GM19397 (cell line): ENCODE measurements around the gene LCNL1.

ENCODE experiments used
- ATAC-seq: cut with Tn5 transposase; IDR thresholded peaks from one replicate; pipeline ENCODE4 v1.9.1; 2021; ENCODE audit warnings: mild to moderate bottlenecking, moderate library complexity; ENCODE audit not compliant: unreplicated experiment

Gene LCNL1

DNA sequence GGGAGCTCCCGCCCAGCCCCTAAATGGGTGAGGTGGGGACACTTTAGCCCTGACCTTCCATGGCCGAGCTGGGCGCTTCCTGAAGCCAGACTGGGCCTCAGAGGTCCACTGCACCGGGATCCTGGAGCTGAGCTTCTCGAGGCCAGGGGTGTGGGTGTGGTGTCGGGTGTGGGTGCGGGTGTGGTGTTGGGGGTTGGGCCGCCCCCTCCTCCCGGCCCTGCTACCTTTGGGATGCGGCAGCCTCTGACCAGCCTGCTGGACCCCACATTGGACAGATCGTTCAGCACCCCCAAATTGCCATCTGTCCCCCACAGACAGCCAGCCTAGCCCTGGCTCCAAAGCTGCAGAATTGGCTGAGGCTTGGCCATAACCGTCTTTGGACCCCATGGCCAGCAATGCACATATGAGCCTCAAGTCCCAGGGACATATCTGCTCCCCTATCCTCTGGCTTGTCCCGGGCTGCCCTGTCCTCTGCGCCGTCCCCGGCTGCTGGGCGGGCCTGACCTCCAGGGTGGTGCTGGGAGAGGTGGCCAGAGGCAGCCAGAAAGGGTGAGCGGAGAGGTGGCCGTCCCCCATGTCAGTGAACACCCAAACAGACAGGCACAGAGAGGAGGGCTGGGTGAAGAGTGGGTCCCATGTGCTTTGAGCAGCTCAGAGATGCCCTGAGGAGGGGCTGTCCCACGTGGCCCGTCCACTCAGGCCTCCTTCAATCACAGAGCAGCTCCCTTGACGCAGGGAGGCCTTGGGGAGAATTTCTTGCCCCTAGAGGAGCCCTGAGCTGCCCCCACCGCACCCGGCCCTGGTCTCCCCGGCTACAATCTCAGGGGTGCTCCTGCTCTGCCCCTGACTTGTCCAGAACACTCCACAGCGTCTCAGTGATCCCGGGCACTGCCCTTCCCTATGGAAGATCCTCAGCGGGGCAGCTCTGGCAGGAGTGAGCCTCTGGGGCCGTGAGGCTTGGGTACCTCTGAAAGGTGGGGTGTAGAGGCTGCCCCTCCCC is 8.9 kb upstream of the LCNL1 start:
- no peak for ATAC-seq

DNA sequence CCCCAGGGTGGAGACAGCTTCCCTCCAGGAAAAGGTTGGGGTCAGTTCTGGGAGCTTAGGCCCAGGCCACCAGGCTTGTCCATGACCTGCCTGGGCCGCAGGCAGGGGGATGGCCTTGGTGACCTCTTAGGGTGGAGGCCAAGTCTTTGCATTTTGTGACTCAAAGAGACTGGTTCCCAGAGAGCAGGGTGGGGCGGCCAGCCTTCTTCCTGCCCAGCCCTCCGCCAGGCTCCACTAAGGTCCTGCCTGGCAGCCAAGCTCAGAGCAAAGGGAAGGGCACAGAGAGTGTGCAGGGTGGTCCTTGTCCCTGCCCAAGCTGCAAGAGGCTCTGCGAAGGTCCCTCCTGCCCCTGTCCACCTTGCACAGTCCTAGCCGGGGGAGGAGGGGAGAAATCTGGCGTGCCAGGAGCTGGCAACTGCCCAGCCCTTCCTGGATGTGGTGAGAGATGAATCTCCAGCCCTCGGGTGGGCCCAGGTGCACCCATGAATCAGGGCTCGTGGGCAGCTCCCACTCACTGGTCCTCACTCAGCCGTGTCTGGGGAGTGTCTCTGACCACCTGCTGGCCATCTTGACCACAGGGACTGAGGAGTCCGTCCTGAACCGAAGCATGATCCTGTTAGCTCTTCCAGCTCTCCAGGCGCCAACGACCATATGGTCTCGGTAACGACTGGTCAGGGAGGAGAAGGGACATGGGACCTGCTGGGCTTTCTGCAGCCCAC is 7.8 kb upstream of the LCNL1 start:
- no peak for ATAC-seq

DNA sequence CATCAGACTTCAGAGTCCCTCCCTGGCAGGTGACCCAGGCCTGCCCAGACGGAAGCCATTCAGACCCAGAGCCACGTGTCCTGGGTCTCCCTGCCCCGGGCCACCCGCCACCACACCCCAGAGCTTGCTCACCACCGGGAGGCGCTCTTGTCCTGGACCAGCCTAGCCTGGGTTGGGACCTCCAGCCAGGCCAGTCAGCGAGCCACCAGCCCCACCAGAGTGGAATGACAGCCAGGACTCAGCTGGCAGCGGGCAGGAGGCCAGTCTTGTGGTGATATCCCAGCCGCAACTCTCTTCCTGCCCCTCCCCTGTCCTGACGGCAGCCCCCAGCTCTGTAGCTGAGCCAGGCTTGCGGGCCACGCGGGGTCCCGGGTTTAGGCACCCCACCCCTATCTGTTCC is 7.1 kb upstream of the LCNL1 start:
- ATAC-seq = no peak

DNA sequence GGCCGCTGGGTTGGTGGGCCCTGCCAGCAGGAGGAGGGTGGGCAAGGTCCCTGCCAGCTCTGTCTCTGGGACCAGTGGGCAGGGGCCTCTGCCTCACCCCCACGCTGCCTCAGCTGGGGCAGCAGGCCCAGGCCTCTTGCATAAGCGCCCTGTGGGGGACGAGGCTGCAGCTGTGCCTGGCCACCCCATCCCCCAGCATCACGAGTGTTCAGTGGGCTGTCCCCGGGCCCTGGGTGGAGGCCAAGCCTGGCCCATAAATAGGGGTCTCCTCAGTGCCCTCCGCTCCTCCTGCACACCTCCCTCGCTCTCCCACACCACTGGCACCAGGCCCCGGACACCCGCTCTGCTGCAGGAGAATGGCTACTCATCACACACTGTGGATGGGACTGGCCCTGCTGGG is 5.6 kb upstream of the LCNL1 start, which contains the start of gene PTGDS:
TSS of gene PTGDS (plus strand) at position 282 of the 400 bp plus-strand sequence. CDS start at position 357, 75 bp downstream.
- ATAC-seq = no peak

DNA sequence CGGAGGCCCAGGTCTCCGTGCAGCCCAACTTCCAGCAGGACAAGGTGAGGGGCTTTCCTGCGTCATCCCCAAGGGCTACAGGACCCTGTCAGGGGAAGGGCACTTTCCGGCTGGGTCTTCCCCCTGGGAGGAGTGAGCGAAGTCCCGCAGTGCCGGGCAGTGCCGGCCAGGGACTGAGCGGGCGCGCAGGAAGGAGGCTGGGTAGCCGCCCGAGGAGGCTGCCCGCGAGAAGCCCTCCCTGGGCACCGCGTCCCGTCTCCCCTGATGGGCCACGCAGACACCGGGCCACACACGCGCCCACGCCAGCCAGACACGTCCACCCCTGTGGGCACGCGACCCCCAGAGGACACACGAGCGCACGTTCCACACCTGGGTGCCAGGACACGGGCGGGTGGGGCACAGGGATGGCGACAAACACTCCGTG is 5.1 kb upstream of the LCNL1 start:
- ATAC-seq = no peak

DNA sequence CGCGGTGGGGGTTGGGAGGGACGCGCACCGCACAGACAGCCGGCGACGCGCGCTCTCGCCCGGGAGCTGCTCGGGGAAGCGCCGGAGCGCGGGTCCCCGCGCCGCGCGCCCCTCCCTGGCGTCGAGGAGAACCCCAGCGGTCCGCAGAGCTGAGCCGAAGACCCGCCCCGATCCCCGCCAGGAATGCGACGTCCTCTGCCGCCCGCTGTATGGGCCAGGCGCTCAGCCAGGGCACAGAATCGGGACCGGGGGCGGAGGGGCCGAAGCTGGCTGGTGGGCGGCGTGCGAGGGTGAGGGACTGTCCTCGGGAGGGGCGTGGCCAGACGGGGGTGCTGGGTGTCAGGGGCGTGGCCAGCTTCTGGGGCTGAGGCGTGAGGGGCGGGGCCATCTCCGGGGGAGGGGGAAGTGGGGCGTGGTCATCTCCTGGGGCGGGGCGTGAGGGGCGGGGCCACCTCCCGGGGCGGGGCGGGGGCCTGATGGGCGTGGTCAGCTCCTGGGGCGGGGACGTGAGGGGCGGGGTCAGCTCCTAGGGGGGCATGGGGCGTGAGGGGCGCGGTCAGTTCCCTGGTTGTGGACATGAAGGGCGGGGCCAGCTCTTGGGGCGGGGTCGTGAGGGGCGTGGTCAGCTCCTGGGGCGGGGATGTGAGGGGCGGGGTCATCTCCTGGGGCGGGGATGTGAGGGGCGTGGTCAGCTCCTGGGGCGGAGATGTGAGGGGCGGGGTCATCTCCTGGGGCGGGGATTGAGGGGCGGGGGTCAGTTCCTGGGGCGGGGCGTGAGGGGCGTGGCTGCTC is 4.5 kb upstream of the LCNL1 start:
- no peak for ATAC-seq

DNA sequence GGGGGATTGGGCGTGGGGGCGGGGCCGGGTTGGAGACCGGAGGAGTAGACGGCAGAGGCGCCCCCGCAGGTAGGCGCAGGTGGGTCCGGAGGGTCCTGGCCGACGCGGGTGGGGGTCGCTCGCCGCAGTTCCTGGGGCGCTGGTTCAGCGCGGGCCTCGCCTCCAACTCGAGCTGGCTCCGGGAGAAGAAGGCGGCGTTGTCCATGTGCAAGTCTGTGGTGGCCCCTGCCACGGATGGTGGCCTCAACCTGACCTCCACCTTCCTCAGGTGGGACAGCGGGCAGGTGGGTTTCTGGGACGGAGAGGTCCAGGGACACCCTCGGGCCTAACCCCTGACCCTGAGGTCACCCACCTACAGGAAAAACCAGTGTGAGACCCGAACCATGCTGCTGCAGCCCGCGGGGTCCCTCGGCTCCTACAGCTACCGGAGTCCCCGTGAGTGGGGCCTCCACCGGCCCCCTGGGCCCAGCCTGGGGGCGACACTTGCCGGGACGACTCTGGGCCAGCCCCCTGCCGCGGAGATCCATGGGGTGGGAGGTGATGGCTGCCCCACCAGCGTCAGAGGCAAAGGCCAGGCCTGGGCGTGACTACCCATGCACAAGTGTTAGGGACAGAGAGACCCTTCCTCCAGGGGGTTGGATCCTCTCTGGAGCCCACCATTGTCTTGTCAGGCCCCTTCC is 3.8 kb upstream of the LCNL1 start:
- no peak for ATAC-seq

- no peak for ATAC-seq
Measured at GRCh38 chr9:136979769-136980587, 2.8 kb upstream of the LCNL1 start.

- ATAC-seq = no peak
Measured at GRCh38 chr9:136980669-136981478, 1.9 kb upstream of the LCNL1 start.

DNA sequence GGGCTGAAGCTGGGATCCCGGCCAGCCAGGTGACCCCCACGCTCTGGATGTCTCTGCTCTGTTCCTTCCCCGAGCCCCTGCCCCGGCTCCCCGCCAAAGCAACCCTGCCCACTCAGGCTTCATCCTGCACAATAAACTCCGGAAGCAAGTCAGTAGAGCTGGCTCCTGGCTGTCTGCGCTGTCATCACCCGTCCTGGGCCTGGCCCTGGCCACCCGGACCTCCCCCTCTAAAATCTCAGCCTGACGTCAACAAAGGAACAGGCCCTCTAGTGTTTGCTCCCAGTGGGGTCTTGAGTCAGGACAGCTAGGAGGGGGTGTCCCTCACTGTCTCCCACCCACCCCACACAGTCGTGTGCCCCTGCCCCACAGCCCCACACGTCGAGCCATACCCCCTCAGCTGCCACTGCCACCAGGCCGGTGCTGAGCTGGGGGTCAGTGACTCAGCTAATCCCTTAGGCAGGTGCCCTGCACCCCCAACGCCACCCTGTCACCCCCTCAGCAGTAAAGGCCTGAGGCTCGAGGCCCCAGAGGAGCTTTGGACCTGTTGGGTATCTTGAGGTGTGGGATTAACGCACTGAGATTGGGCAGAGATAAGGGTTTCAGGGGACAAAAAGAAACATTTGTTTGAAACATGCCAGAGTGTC is 1.1 kb upstream of the LCNL1 start:
- no peak for ATAC-seq

GRCh38 chr9:136983167-136983566 is 374 bp downstream of the LCNL1 start:
- ATAC-seq = no peak

DNA sequence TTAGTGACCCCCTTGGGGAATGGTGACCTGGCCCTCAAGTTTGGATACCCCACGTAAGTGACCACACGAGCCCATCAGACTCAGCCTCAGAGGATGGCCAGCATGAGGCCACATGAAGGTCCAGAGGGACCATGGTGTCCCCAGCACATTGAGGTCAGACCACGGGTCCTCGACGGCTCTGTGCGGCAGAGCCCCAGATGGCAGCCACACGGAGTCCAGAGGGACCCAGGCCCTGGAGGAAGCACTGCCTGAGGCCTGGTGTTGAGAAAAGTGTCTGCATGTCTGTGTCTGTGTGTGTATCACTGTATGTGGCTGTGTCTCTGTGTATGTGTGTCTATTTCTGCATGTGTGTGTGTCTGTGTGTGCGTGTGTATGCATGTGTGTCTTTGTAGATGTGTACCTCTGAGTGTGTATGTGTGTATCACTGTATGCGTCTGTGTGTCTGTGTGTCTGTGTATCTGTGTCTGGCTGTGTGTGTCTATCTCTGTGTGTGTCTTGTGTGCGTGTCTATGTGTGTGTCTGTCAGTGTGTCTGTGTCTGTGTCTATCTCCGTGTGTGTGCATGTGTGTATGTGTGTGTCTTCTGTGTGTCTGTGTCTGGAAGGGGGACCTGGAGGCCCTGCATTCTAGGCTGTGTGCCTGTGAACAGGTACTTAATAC is 992 bp downstream of the LCNL1 start:
- ATAC-seq = no peak

DNA sequence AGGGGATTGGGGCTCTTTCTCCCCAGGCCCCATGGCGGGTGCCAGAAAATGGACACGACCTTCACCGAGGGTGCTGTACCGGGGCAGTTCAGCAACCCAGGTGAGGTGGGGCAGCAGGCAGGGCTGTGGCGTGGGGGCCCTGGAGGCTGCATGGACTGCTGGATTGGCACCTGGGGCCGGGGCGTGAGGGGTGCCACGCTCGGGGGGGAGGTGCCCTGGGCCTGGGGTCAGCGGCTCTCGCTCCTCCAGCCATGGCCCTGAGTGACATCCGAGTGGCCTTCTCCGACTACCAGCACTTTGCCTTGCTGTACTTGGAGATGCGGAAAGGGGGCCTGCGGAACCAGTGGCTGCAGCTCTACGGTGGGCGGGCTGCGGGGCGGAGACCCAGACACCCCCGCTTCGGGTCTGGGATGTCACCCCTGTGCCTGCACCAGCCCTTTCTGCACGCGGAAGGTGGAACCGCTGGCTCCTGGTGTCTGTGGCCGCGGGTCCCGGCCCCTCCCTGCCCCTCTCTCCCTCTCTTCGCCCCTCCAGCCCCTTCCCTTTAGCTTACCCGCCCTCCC is 1.8 kb downstream of the LCNL1 start:
- no peak for ATAC-seq

GRCh38 chr9:136985027-136985602 is 2.3 kb downstream of the LCNL1 start:
- no peak for ATAC-seq

- ATAC-seq = no peak
Measured at GRCh38 chr9:136985853-136986252, 3.1 kb downstream of the LCNL1 start.

GRCh38 chr9:136988872-136989271 is 6.1 kb downstream of the LCNL1 start:
- no peak for ATAC-seq

DNA sequence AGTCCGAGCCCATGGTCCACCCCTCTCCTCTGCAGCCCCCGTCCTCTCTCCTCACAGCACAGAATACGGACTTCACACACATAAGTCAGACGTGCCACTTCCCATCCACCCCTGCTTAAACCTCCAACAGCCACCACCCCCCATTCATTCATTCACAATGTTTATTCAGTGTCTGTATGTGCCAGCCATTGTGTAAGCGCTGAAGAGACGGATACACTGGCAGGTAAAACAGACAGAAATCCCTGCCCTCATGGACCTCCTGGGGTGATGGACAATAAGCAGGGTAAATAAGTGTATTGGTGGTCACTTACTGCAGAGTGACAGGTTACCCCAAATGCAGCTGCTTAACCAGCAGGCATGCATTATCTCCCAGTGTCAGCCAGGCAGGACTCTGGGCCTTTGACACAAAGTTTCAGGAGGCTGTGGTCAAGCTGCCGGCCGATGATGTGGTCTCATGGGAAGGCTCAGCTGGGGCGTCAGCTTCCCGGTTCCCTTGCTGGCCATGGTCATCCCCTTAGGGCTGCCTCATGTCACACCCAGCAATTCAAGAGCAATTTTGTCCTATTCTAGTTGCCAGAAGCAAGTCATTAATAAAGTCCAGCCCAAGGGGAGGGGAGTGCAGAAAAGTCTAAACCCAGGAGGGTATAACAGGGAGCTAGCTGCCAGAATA is 7.6 kb downstream of the LCNL1 start:
- no peak for ATAC-seq
